ENCODE data around the gene DCHS1. TPM values are rescaled to one million over a fixed set of nuclear protein-coding genes. Genes with fewer than 3 reads are reported as not detected.

Gene DCHS1, protein sequence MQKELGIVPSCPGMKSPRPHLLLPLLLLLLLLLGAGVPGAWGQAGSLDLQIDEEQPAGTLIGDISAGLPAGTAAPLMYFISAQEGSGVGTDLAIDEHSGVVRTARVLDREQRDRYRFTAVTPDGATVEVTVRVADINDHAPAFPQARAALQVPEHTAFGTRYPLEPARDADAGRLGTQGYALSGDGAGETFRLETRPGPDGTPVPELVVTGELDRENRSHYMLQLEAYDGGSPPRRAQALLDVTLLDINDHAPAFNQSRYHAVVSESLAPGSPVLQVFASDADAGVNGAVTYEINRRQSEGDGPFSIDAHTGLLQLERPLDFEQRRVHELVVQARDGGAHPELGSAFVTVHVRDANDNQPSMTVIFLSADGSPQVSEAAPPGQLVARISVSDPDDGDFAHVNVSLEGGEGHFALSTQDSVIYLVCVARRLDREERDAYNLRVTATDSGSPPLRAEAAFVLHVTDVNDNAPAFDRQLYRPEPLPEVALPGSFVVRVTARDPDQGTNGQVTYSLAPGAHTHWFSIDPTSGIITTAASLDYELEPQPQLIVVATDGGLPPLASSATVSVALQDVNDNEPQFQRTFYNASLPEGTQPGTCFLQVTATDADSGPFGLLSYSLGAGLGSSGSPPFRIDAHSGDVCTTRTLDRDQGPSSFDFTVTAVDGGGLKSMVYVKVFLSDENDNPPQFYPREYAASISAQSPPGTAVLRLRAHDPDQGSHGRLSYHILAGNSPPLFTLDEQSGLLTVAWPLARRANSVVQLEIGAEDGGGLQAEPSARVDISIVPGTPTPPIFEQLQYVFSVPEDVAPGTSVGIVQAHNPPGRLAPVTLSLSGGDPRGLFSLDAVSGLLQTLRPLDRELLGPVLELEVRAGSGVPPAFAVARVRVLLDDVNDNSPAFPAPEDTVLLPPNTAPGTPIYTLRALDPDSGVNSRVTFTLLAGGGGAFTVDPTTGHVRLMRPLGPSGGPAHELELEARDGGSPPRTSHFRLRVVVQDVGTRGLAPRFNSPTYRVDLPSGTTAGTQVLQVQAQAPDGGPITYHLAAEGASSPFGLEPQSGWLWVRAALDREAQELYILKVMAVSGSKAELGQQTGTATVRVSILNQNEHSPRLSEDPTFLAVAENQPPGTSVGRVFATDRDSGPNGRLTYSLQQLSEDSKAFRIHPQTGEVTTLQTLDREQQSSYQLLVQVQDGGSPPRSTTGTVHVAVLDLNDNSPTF (N-terminal part only)
- total RNA-seq = 3.1 and 17.2 TPM in 2 replicates

DNA sequence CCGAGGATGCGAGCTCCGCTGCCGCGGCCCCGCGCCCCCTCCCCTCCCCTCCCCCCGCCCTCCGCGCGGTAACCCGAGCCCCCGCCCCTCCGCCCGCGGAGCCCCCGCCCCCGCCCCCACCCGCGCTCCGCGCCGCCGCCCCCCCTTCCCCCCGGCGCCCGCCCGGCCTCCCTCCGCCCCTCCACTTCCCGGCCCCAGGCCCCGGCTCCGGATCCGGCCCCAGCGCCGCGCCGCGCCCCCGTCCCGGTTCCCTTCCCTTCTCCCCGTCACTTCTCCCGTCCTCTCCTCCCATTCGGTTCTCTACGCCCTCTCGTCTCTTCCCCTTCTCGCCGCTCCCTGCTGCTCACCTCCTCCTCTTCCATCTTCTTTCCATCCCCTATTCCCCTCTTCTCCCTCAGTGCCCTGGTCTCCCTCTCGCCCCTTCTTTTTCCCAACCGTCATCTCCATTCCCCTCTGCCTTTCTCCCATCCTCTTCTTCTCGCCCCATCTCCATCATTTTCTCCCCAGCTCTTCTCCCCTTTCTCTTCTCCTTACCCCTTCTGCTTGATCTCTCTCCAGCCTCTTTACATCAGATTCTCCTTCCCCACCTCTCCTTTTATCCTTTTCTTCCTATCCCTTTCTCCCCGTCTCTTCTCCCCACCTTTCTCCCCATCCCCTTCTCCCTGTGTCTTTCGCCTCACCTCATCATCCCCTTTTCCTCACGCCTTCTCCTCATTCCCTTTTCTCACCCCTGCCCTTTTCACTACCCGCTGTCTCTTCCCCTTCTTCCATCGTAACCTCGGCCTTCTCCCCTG is at the start of gene DCHS1:
DCHS1 (minus strand) TSS at position 20 of the 794 bp plus-strand sequence. CDS start 14,196 bp downstream, outside the sequence.

DNA sequence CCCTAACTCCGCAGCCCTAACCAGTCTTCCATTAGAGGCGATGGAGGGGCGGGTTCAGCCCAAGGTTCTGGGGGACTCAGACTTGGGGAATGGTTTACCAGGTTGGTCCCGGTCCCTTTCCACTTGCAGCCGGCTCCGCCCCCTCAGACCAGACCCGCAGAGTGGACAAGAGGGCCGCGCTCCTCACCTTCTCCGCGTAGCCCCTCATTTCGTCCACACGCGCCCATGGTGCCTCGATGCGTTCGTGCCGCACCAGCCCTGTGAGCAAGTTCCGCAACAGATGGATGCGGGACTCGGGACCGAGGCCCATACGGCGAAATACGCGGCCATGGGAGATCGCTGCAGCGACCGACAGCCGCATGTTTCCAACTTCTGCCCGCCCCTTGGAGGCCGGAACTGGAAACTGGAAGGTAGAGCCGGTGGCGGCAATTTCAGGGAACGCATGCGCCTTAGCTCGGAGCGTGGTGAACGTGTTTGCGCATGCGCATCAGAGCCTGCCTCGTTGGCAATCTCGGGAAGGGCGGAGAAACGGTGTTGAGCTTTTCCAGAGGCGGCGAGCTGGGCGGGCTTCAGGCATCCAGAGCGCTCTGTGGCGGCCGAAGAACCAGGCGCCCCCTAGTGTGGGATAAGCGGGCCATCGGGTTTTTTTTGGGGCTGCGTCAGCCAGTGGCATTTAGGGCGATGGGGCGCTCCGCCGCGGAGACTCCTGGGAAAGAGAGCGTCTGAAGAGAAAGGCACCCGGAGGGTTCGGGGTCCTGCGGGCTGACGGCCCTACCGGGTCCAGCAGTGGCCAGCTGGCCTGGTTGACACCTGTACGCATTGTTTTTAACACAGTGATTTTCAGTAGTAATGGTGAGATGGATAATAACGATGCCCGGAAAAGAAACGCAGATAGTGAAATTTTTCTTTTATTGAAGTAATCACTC is 27.6 kb upstream of the DCHS1 start, which contains the start of gene MRPL17:
MRPL17 (minus strand) TSS at position 405 of the 926 bp plus-strand sequence; CDS start at position 361, 44 bp downstream.

DNA sequence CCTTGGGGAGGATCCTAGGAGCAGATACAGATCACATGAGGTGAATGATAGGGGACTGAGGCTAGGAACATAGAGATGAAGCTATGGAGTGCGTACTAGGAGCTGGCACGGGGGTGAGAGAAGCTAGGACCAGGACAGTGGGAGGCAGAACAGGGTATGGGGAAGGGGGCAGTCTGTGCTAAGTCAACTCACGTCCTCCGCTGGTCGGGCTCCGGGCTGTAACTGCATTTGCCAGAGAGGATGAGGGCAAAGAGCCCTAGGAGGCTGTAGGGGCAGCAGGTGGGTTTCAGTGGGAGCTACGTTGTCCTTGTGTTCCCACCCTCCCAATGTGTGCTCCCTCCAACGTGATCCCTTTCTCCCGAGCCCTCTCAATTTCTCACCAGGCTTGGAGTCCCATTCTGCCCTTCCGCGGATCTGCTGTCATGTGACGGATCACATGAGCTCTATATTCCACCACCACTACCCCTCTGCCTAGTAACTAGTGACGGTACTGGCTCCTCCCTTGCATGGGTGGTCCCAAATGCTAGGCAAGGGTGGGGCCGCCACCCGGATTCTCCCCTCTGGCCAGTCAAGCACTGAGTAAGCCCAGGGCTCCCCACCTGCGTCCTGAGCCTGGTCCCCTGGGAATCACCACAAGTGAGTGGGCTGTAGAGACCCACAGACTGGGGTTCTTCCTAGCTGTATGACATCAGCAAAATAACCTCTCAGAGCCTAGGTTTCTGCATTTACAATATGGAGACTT is 36.4 kb downstream of the DCHS1 start, which contains the start of gene TPP1:
TPP1 (minus strand) TSS at position 419 of the 742 bp plus-strand sequence; CDS start at position 397, 22 bp downstream.

DNA sequence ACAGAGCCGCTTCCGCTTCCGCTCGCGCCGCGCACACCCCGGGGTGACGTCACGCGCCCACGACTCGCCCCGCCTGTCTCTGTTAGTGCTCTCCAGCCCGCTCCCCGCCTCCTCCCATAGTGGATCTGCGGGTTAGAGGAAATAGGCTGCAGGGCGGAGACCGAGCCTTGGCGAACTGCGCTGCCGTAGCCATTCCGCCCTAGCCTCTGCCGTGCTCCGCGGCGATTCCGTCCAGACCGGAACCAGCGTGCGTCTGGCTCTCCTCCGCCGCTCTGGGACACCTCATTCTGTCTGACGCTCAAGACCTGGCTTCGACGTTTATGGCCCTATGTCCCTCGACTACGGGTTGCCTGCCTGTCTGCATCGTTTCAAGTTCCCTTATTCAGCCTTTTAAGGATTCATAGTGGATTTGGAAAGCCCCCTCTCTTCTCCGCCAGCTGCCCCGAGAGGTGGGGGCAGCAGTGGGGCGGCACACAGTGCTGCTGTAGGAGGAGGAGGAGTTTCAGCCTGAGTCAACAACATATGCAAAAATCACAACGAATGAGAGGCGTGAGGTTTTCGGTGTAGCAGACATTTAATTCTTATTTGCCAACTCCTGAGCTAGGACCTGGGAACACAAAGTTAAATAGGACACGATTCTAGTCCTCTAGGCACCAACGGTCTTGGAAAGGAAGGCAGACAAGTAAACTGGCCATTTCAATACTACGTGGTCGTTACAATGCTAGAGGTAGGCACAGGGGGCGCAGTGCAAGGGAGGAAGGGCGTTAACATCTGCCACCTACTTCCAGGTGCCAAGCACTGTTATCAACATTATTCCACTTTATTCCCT is 43.2 kb downstream of the DCHS1 start, which contains the start of gene TAF10:
TAF10 (minus strand) TSS at position 4 of the 829 bp plus-strand sequence. CDS start 27 bp downstream, outside the sequence.

DNA sequence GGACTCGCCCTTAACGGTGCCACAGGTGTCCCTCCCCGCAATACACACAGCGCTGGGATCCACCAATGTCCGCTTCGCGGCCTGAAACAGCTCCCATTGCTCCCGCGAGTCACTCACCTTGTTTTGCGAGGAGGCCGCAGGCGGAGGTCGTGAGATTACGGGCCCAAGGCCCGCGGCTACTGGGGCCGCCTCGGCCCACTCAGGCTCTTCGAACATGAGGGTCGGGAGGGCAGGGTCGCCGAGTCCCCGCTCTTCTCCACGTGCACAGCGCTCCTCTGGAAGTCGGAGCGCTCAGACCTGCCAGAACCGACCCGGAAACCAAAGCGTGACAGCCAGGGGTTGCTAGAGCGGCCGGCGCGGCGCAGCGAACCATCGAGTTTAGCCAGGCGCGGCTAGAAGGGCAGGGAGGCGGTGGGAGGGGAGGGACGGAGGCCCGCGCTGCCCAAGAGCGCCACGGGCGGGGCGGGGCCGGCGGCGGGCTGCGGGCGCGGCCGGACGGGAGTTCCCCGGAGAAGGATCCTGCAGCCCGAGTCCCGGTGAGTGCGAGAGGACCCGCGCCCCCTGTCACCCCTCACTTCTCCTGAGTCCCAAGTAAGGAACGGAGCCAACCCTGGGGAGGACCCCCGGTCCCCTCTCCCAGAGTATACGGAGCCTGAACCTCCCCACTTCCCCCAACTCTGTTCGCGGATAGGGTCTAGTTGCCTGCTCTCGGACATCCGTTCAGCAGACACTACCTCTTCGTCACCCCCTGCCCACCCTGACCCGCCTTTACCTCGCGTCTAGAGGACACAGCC is 52.1 kb downstream of the DCHS1 start, which contains the start of the genes ILK and RRP8:
ILK (plus strand) TSS at position 488 of the 794 bp plus-strand sequence. CDS start 498 bp downstream, outside the sequence.
RRP8 (minus strand) TSS at position 330 of the 794 bp plus-strand sequence; CDS start at position 216, 114 bp downstream.

Other genes starting within 250 kb of the DCHS1 start
- 35.7 and 57.2 TPM in 2 replicates for gene APBB1, start 236.7 kb downstream of the DCHS1 start, total RNA-seq
- gene HPX, start 214.8 kb downstream of the DCHS1 start, total RNA-seq = 0.38 and 0.65 TPM in 2 replicates
- 13.0 and 16.6 TPM in 2 replicates for gene TRIM3, start 181.9 kb downstream of the DCHS1 start, total RNA-seq
- 53.0 TPM in 2 replicates for gene ARFIP2, start 174.5 kb downstream of the DCHS1 start, total RNA-seq
- 26.2 and 42.4 TPM in 2 replicates for gene TIMM10B, start 174.3 kb downstream of the DCHS1 start, total RNA-seq
- 0.33 and 2.2 TPM in 2 replicates for gene DNHD1, start 158.5 kb downstream of the DCHS1 start, total RNA-seq
- gene RRP8, start 52.2 kb downstream of the DCHS1 start, total RNA-seq = 6.7 and 13.0 TPM in 2 replicates
- gene ILK, start 52.0 kb downstream of the DCHS1 start, total RNA-seq = 183 and 288 TPM in 2 replicates
- gene TAF10, start 43.6 kb downstream of the DCHS1 start, total RNA-seq = 82.3 and 97.0 TPM in 2 replicates
- 49.5 and 166 TPM in 2 replicates for gene TPP1, start 36.4 kb downstream of the DCHS1 start, total RNA-seq
- 33.7 and 54.8 TPM in 2 replicates for gene MRPL17, start 27.5 kb upstream of the DCHS1 start, total RNA-seq
- gene OR2AG2, start 116.2 kb upstream of the DCHS1 start, total RNA-seq = under 0.01 and 0.13 TPM in 2 replicates
- gene OR2AG1, start 127.2 kb upstream of the DCHS1 start, total RNA-seq = not detected in 2 replicates
- not detected in 2 replicates for gene OR6A2, start 143.9 kb upstream of the DCHS1 start, total RNA-seq
- not detected in 2 replicates for gene OR10A5, start 189.9 kb upstream of the DCHS1 start, total RNA-seq
- gene OR10A2, start 207.2 kb upstream of the DCHS1 start, total RNA-seq = not detected in 2 replicates
- not detected in 2 replicates for gene OR10A4, start 220.8 kb upstream of the DCHS1 start, total RNA-seq
- not detected in 2 replicates for gene OR2D2, start 236.7 kb upstream of the DCHS1 start, total RNA-seq